Measurements from ENCODE around the gene WDR11.

DNA sequence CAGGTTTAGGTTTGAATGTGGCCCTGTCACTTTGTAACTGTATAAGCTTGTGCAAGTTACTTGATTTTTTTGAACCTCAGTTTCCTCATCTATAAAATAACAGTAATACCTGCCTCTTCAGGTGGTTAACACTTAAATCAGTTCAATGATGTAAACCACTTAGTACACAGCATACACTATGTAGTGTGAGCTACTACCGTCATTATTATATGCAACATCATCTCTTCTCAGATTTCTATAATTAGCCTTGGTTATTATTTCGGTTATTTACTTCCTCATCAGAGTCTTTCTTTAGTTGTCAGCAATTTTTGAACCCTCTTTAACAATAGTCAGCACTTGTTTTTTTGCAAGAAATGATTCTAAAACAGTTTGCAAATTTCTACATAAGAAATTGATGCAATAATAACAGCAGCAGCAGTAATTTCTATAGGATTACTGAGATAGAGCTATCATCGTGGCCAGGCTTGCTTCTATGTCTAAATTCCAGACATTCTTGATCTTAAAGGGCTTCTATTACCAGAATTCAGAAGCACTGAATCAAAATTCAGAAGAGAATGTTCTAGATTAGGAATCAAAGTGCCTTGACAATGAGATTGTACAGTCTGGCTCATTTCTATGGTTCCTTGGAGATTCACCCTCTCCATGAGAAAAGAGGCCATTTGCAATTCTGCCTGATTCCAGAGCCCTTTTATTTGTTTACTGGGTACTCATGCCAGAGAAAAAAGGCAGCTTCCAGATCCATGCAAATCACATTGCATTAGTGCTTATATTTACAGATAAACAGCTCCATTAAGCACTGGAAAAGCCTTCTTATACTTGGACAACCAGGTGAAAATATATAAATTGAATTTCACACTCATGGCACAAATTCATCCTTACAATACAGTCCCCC lies 25.0 kb upstream of the WDR11 start:
- TF ChIP-seq, protein P1, sequence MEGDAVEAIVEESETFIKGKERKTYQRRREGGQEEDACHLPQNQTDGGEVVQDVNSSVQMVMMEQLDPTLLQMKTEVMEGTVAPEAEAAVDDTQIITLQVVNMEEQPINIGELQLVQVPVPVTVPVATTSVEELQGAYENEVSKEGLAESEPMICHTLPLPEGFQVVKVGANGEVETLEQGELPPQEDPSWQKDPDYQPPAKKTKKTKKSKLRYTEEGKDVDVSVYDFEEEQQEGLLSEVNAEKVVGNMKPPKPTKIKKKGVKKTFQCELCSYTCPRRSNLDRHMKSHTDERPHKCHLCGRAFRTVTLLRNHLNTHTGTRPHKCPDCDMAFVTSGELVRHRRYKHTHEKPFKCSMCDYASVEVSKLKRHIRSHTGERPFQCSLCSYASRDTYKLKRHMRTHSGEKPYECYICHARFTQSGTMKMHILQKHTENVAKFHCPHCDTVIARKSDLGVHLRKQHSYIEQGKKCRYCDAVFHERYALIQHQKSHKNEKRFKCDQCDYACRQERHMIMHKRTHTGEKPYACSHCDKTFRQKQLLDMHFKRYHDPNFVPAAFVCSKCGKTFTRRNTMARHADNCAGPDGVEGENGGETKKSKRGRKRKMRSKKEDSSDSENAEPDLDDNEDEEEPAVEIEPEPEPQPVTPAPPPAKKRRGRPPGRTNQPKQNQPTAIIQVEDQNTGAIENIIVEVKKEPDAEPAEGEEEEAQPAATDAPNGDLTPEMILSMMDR (IDR thresholded peaks at IDR 0.05) = no peak
- no peak for TF ChIP-seq POLR2A (IDR thresholded peaks at IDR 0.05)

Data from Peyer's patch (tissue), 4 donors.